SK-N-SH (cell line): ENCODE measurements around the gene CHMP6. TPM values are rescaled to one million over a fixed set of nuclear protein-coding genes. Genes with fewer than 3 reads are reported as not detected.

Experiments used
- CTCF ChIA-PET: fragments of 300-600, 350-600 bp; formaldehyde crosslinking; extraction: SDS; loops from one replicate; lab custom pipeline; 2021; lab: Yijun Ruan, JAX
- POLR2A ChIA-PET: fragments of 350-600 bp; sonication (Branson Sonifier 250); formaldehyde crosslinking; extraction: SDS; loops from one replicate; lab custom pipeline; 2020; ENCODE audit warnings: antibody characterized with exemption, inconsistent platforms; lab: Yijun Ruan, JAX
- DNase-seq: peaks from one replicate; pipeline ENCODE4 v3.0.0; 2012
- H2AFZ ChIP-seq: fragments of 200-600 bp; sonication (generic); 2 replicates; pipeline ENCODE4 v1.8.1; 2016; ENCODE audit warnings: antibody characterized with exemption, mild to moderate bottlenecking, low read depth
- H3F3A ChIP-seq: fragments of 200-600 bp; sonication (generic); replicated peaks from 2 replicates; pipeline ENCODE3; 2016; ENCODE audit warnings: antibody characterized with exemption, mild to moderate bottlenecking; ENCODE audit not compliant: insufficient read depth
- H3K27ac ChIP-seq, 2 experiments: fragments of 200-500 bp in 1 of 2; fragments of 200-600 bp in 1 of 2; sonication (Bioruptor generic) in 1 of 2; sonication (generic), shearing (Covaris generic) in 1 of 2; 2 replicates each; pipeline versions ENCODE4 v1.5.1 to v1.6.1; 2014 to 2016; ENCODE audit warnings: low read depth in 2 of 2, inconsistent platforms in 1 of 2, low read length in 1 of 2, mild to moderate bottlenecking in 1 of 2, mixed read lengths in 1 of 2
- H3K27me3 ChIP-seq: fragments of 200-600 bp; sonication (generic), shearing (Covaris generic); 2 replicates; pipeline ENCODE4 v1.6.1; 2016; ENCODE audit warnings: mixed run types; ENCODE audit not compliant: insufficient read depth
- H3K36me3 ChIP-seq, 2 experiments: fragments of 200-500 bp in 1 of 2; fragments of 200-600 bp in 1 of 2; sonication (Bioruptor generic) in 1 of 2; sonication (generic) in 1 of 2; replicated peaks in 1 of 2; 2 replicates each; pipeline versions ENCODE3 to v1.5.1; 2014 to 2016; ENCODE audit warnings: low read length in 1 of 2, mild to moderate bottlenecking in 1 of 2; ENCODE audit not compliant: insufficient read depth in 2 of 2, control insufficient read depth in 1 of 2
- H3K4me1 ChIP-seq, 2 experiments: fragments of 200-500 bp in 1 of 2; fragments of 200-600 bp in 1 of 2; sonication (Bioruptor generic) in 1 of 2; sonication (generic), shearing (Covaris generic) in 1 of 2; 2 replicates each; pipeline versions ENCODE4 v1.5.1 to v1.6.1; 2014 to 2016; ENCODE audit warnings: low read depth in 1 of 2, low read length in 1 of 2, mixed run types in 1 of 2; ENCODE audit not compliant: insufficient read depth in 2 of 2, control insufficient read depth in 1 of 2
- H3K4me2 ChIP-seq: fragments of 200-600 bp; sonication (generic), shearing (Covaris generic); 2 replicates; pipeline ENCODE4 v1.6.1; 2017; ENCODE audit warnings: mixed run types
- H3K4me3 ChIP-seq, 2 experiments: fragments of 200-500 bp in 1 of 2; fragments of 200-600 bp in 1 of 2; sonication (Bioruptor generic) in 1 of 2; sonication (generic), shearing (Covaris generic) in 1 of 2; 2 replicates each; pipeline versions ENCODE4 v1.5.1 to v1.8.1; 2014 to 2016; ENCODE audit warnings: low read depth in 2 of 2, inconsistent platforms in 1 of 2, low read length in 1 of 2, mild to moderate bottlenecking in 1 of 2, mixed read lengths in 1 of 2, moderate library complexity in 1 of 2
- H3K79me2 ChIP-seq: fragments of 200-600 bp; sonication (generic); 2 replicates; pipeline ENCODE4 v1.8.1; 2017; ENCODE audit warnings: mild to moderate bottlenecking; ENCODE audit not compliant: insufficient read depth
- H3K9ac ChIP-seq: fragments of 200-600 bp; sonication (generic); 2 replicates; pipeline ENCODE4 v1.6.1; 2017; ENCODE audit warnings: mixed run types
- H3K9me2 ChIP-seq: fragments of 200-600 bp; sonication (generic); 2 replicates; pipeline ENCODE4 v1.6.1; 2017; ENCODE audit warnings: mixed run types
- H3K9me3 ChIP-seq: fragments of 200-600 bp; sonication (generic); 2 replicates; pipeline ENCODE4 v1.6.1; 2017; ENCODE audit warnings: mixed run types, mild to moderate bottlenecking, moderate library complexity
- H4K20me1 ChIP-seq: fragments of 200-600 bp; sonication (generic); 2 replicates; pipeline ENCODE4 v1.6.1; 2017; ENCODE audit warnings: mild to moderate bottlenecking, mixed run types; ENCODE audit not compliant: insufficient read depth
- EP300 ChIP-seq, 2 experiments: IDR thresholded peaks; 2 replicates each; pipeline versions ENCODE4 v1.4.0 to v1.6.1; 2012; ENCODE audit warnings: borderline replicate concordance in 1 of 2, low read depth in 1 of 2, low read length in 1 of 2
- FOSL2 ChIP-seq: IDR thresholded peaks from 2 replicates; pipeline ENCODE4 v1.4.0; 2012; ENCODE audit warnings: low read depth, mild to moderate bottlenecking, moderate library complexity, borderline replicate concordance
- POLR2AphosphoS5 ChIP-seq: IDR thresholded peaks from 2 replicates; pipeline ENCODE4 v1.6.1; 2012; ENCODE audit warnings: low read depth, low read length
- RCOR1 ChIP-seq: fragments of 150-350 bp; IDR thresholded peaks from 2 replicates; pipeline ENCODE4 v1.6.1; 2017; ENCODE audit warnings: antibody characterized with exemption, low read length
- REST ChIP-seq: IDR thresholded peaks from 2 replicates; pipeline ENCODE4 v1.6.1; 2012; ENCODE audit warnings: mild to moderate bottlenecking, low read depth, low read length, moderate library complexity
- TAF1 ChIP-seq: IDR thresholded peaks from 2 replicates; pipeline ENCODE4 v1.6.1; 2012; ENCODE audit warnings: low read depth, mild to moderate bottlenecking, low read length, moderate library complexity, borderline replicate concordance
- WGBS: methylation state at CpG from one replicate; pipeline ENCODE4 v1.1.6; 2017; ENCODE audit warnings: low lambda C conversion rate; 5-methylcytosine and 5-hydroxymethylcytosine counted together
- polyA plus RNA-seq, 3 experiments: library from polyadenylated mRNA; depleted of rRNA; stranded (reverse); fragments of >200 nt; gene quantifications; 2 replicates each; pipeline ENCODE4 v1.2.3, GENCODE V29; 2012
- TF ChIP-seq, protein P1 (sequence below): fragments of 150-350 bp; IDR thresholded peaks from 2 replicates; pipeline ENCODE4 v1.6.1; 2016; ENCODE audit warnings: mild to moderate bottlenecking, low read depth, low read length
- TF ChIP-seq, protein P2 (sequence below): IDR thresholded peaks from 2 replicates; pipeline ENCODE4 v1.4.0; 2012; ENCODE audit warnings: low read depth, borderline replicate concordance
- TF ChIP-seq, protein P3 (sequence below): IDR thresholded peaks from 2 replicates; pipeline ENCODE4 v1.4.0; 2012; ENCODE audit warnings: low read depth, borderline replicate concordance

CHMP6 gene
- polyA plus RNA-seq, 1 of the 3 experiments (the other 2 are of a cell fraction): 44.1 TPM

DNA sequence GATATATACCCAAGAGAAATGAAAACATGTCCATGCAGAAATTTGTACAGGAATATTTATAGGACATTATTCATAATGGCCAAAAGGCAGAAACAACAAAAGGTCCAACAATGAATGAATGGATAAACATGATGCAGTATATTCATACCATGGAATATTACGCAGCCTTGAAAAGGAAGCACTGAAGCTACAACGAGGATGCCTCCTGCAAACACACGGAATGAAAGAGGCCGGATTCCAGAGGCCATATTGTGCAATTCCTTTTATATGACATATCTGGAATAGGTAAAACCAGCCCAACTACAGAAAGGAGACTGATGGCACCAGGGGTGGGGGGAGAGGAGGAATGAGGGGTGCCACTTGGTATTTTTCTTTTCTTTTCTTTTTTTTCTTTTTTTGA, 14.5 kb upstream of the CHMP6 start:
- no peaks in the 10 kb centered on the region; a peak in 1 of 4 replicates for H3K4me1 ChIP-seq
- DNase-seq: no peak
- 69% methylated on average over 4 of the region's 4 CpGs for WGBS

More for the DNA sequence above, 14.5 kb upstream of the CHMP6 start:
- Histone ChIP-seq H3K27ac (no peak overlapping the region), H3K9ac (no peak overlapping the region), H3K9me2 (no peaks in the 10 kb centered on the region), H3F3A (no peaks in the 10 kb centered on the region), H2AFZ (no peak overlapping the region), H3K9me3 (no peaks in the 10 kb centered on the region), H3K36me3 (no peaks in the 10 kb centered on the region), H3K4me2 (no peak overlapping the region), H3K4me3 (no peak overlapping the region), H3K79me2 (no peaks in the 10 kb centered on the region), H4K20me1 (no peaks in the 10 kb centered on the region), H3K27me3 (peaks cover 9% of the 10 kb centered on the region; the same call in 1 of the 2 replicates)
- CTCF ChIA-PET: interaction anchor here (0.9 to 9.7 kb wide), 5 partner anchors 9 to 551 kb away, joined by 3 to 74 read pairs (median 7); no protein-coding TSS in a partner anchor
- TF ChIP-seq EP300 (IDR thresholded peaks at IDR 0.05; ENCODE audit: borderline replicate concordance in 1 of 2, low read depth in 1 of 2, low read length in 1 of 2) (no peak), FOSL2 (no peak), RCOR1 (no peak), TAF1 (no peak), POLR2AphosphoS5 (no peak), REST (no peak)
- TF ChIP-seq, protein P1, sequence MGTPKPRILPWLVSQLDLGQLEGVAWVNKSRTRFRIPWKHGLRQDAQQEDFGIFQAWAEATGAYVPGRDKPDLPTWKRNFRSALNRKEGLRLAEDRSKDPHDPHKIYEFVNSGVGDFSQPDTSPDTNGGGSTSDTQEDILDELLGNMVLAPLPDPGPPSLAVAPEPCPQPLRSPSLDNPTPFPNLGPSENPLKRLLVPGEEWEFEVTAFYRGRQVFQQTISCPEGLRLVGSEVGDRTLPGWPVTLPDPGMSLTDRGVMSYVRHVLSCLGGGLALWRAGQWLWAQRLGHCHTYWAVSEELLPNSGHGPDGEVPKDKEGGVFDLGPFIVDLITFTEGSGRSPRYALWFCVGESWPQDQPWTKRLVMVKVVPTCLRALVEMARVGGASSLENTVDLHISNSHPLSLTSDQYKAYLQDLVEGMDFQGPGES: no peak
- TF ChIP-seq, protein P2, sequence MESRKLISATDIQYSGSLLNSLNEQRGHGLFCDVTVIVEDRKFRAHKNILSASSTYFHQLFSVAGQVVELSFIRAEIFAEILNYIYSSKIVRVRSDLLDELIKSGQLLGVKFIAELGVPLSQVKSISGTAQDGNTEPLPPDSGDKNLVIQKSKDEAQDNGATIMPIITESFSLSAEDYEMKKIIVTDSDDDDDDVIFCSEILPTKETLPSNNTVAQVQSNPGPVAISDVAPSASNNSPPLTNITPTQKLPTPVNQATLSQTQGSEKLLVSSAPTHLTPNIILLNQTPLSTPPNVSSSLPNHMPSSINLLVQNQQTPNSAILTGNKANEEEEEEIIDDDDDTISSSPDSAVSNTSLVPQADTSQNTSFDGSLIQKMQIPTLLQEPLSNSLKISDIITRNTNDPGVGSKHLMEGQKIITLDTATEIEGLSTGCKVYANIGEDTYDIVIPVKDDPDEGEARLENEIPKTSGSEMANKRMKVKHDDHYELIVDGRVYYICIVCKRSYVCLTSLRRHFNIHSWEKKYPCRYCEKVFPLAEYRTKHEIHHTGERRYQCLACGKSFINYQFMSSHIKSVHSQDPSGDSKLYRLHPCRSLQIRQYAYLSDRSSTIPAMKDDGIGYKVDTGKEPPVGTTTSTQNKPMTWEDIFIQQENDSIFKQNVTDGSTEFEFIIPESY: no peak
- TF ChIP-seq, protein P3, sequence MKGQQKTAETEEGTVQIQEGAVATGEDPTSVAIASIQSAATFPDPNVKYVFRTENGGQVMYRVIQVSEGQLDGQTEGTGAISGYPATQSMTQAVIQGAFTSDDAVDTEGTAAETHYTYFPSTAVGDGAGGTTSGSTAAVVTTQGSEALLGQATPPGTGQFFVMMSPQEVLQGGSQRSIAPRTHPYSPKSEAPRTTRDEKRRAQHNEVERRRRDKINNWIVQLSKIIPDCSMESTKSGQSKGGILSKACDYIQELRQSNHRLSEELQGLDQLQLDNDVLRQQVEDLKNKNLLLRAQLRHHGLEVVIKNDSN: no peak
- POLR2A ChIA-PET: no interaction called here
